ENCODE results near the gene KCNQ1.

DNA sequence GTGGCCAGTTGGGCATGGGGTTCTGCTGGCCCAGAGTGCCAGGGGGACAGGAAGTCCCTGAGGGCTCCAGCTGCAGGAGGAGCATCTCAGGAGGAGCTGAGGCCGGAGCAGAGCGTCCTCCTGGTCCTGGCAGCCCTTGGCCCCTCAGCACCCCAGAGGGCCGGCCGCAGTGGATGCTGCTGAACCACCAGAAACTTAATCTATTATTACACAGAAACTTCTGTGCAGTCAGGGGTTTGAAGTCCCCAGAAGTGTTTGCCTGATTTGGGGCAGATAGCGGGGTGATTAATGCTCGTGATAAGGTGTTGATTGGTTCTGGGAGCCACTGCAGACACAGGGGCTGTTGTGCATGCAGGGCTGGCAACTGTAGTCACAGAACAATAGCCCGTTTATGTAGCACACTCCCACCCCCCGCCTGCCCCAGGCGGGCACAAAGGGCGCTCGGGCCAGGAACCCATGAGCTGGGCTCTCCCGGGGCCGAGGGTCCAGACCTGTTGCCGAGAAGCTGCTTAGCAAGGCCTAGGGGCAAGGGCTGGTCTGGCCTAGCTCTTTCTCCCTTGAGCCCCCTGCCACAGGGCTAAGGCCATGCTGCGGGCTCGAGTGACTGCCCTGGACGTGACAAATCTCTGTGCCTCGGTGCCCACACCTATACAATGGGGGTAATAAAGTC, 284.0 kb downstream of the KCNQ1 start:
- TF ChIP-seq, protein P1, sequence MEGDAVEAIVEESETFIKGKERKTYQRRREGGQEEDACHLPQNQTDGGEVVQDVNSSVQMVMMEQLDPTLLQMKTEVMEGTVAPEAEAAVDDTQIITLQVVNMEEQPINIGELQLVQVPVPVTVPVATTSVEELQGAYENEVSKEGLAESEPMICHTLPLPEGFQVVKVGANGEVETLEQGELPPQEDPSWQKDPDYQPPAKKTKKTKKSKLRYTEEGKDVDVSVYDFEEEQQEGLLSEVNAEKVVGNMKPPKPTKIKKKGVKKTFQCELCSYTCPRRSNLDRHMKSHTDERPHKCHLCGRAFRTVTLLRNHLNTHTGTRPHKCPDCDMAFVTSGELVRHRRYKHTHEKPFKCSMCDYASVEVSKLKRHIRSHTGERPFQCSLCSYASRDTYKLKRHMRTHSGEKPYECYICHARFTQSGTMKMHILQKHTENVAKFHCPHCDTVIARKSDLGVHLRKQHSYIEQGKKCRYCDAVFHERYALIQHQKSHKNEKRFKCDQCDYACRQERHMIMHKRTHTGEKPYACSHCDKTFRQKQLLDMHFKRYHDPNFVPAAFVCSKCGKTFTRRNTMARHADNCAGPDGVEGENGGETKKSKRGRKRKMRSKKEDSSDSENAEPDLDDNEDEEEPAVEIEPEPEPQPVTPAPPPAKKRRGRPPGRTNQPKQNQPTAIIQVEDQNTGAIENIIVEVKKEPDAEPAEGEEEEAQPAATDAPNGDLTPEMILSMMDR (IDR thresholded peaks at IDR 0.05) = no peak
- TF ChIP-seq EZH2phosphoT487 (IDR thresholded peaks at IDR 0.05; ENCODE audit: borderline replicate concordance, low read depth) (no peak), JUND (IDR thresholded peaks at IDR 0.05) (no peak), MEF2A (IDR thresholded peaks at IDR 0.05; ENCODE audit: borderline replicate concordance, low read depth) (no peak), RXRA (IDR thresholded peaks at IDR 0.05; ENCODE audit: borderline replicate concordance, low read depth) (no peak), SIN3A (IDR thresholded peaks at IDR 0.05; ENCODE audit: borderline replicate concordance, low read depth, low read length) (no peak), RAD21 (IDR thresholded peaks at IDR 0.05; ENCODE audit: low read length) (no peak), TEAD4 (IDR thresholded peaks at IDR 0.05; ENCODE audit: borderline replicate concordance, insufficient read depth) (no peak), GABPA (IDR thresholded peaks at IDR 0.05; ENCODE audit: low read depth) (no peak), RCOR1 (IDR thresholded peaks at IDR 0.05; ENCODE audit: low read length) (no peak)
- TF ChIP-seq, protein P2, sequence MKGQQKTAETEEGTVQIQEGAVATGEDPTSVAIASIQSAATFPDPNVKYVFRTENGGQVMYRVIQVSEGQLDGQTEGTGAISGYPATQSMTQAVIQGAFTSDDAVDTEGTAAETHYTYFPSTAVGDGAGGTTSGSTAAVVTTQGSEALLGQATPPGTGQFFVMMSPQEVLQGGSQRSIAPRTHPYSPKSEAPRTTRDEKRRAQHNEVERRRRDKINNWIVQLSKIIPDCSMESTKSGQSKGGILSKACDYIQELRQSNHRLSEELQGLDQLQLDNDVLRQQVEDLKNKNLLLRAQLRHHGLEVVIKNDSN (IDR thresholded peaks at IDR 0.05; ENCODE audit: borderline replicate concordance, low read depth) = no peak
- TF ChIP-seq, protein P3, sequence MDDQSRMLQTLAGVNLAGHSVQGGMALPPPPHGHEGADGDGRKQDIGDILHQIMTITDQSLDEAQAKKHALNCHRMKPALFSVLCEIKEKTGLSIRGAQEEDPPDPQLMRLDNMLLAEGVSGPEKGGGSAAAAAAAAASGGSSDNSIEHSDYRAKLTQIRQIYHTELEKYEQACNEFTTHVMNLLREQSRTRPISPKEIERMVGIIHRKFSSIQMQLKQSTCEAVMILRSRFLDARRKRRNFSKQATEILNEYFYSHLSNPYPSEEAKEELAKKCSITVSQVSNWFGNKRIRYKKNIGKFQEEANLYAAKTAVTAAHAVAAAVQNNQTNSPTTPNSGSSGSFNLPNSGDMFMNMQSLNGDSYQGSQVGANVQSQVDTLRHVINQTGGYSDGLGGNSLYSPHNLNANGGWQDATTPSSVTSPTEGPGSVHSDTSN (IDR thresholded peaks at IDR 0.05) = no peak

Measured in SK-N-SH (cell line).